Mesendoderm (in vitro differentiated cells): ENCODE results near the gene ITGA11.

ENCODE experiments used
- DNase-seq: peaks from one replicate; pipeline ENCODE4 v3.0.0; 2013
- H2AK5ac ChIP-seq: 2 replicates; pipeline ENCODE4 v1.6.1; 2013; ENCODE audit warnings: low read length, inconsistent platforms
- H2BK120ac ChIP-seq: 2 replicates; pipeline ENCODE4 v1.6.1; 2013; ENCODE audit warnings: low read depth, mild to moderate bottlenecking, low read length, moderate library complexity, mixed read lengths
- H2BK15ac ChIP-seq: replicated peaks from 2 replicates; pipeline ENCODE4 v1.6.1; 2013; ENCODE audit warnings: low read depth, mild to moderate bottlenecking, moderate library complexity
- H2BK5ac ChIP-seq: 2 replicates; pipeline ENCODE4 v1.6.1; 2013; ENCODE audit warnings: low read length, inconsistent platforms
- H3K18ac ChIP-seq: 2 replicates; pipeline ENCODE4 v1.6.1; 2013; ENCODE audit warnings: mild to moderate bottlenecking, low read length, mixed read lengths
- H3K23ac ChIP-seq: one replicate; pipeline ENCODE4 v1.6.1; 2013; ENCODE audit warnings: low read length
- H3K27ac ChIP-seq: 2 replicates; pipeline ENCODE4 v1.5.1; 2013; ENCODE audit warnings: low read depth, mild to moderate bottlenecking, inconsistent platforms, low read length, moderate library complexity
- H3K27me3 ChIP-seq: 2 replicates; pipeline ENCODE4 v1.6.1; 2013; ENCODE audit warnings: low read length, control low read depth, mild to moderate bottlenecking, inconsistent platforms; ENCODE audit not compliant: insufficient read depth, poor library complexity
- H3K36me3 ChIP-seq: 2 replicates; pipeline ENCODE4 v1.6.1; 2013; ENCODE audit warnings: low read length, inconsistent platforms; ENCODE audit not compliant: control insufficient read depth, insufficient read depth
- H3K4ac ChIP-seq: one replicate; pipeline ENCODE4 v1.6.1; 2013; ENCODE audit warnings: low read depth, mild to moderate bottlenecking, low read length, moderate library complexity
- H3K4me1 ChIP-seq: 2 replicates; pipeline ENCODE4 v1.6.1; 2013; ENCODE audit warnings: low read depth, low read length, inconsistent platforms; ENCODE audit not compliant: control insufficient read depth
- H3K4me2 ChIP-seq: 2 replicates; pipeline ENCODE4 v1.6.1; 2013; ENCODE audit warnings: low read length
- H3K4me3 ChIP-seq: 2 replicates; pipeline ENCODE4 v1.5.1; 2013; ENCODE audit warnings: mild to moderate bottlenecking, low read length
- H3K56ac ChIP-seq: one replicate; pipeline ENCODE4 v1.6.1; 2013; ENCODE audit warnings: low read length
- H3K79me1 ChIP-seq: 2 replicates; pipeline ENCODE4 v1.6.1; 2013; ENCODE audit warnings: low read length, inconsistent platforms
- H3K79me2 ChIP-seq: 2 replicates; pipeline ENCODE4 v1.6.1; 2013; ENCODE audit warnings: mild to moderate bottlenecking, low read length; ENCODE audit not compliant: control insufficient read depth, insufficient read depth
- H3K9ac ChIP-seq: 2 replicates; pipeline ENCODE4 v1.6.1; 2013; ENCODE audit warnings: low read length, inconsistent platforms
- H4K5ac ChIP-seq: one replicate; pipeline ENCODE4 v1.6.1; 2013; ENCODE audit warnings: low read length
- H4K8ac ChIP-seq: one replicate; pipeline ENCODE4 v1.6.1; 2013; ENCODE audit warnings: low read depth, mild to moderate bottlenecking, control low read depth, low read length, moderate library complexity
- WGBS: extraction: QIAGEN DNeasy Blood & Tissue Kit; methylation state at CpG from one replicate; pipeline ENCODE4 v1.1.7; 2013; ENCODE audit warnings: low lambda C conversion rate, missing lambda C conversion rate; ENCODE audit not compliant: insufficient coverage; ENCODE audit errors: extremely low coverage; 5-methylcytosine and 5-hydroxymethylcytosine counted together

The ITGA11 gene

DNA sequence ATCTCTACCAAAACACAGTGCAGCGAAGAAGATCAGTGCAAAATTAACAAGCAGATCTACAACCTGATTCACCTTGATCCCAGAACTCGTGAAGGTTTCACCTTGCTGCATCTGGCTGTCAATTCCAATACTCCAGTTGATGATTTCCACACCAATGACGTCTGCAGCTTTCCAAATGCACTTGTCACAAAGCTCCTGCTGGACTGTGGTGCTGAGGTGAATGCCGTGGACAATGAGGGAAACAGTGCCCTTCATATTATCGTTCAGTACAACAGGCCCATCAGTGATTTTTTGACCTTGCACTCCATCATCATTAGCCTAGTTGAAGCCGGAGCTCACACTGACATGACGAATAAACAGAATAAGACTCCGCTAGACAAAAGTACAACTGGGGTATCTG lies 141.2 kb downstream of the ITGA11 start:
- Histone ChIP-seq H3K79me2 (peaks cover 31% of the 10 kb centered on the region), H3K79me1 (peaks cover 7% of the 10 kb centered on the region), H3K36me3 (no peaks in the 10 kb centered on the region), H3K4me3 (no peak overlapping the region), H3K18ac (no peak overlapping the region), H2BK120ac (no peak overlapping the region), H3K4me1 (no peaks in the 10 kb centered on the region), H4K8ac (no peak overlapping the region), H3K4ac (no peak overlapping the region), H3K4me2 (no peak overlapping the region), H3K9ac (no peak overlapping the region), H3K27ac (no peak overlapping the region), H3K27me3 (no peaks in the 10 kb centered on the region), H2BK15ac (no peak overlapping the region), H2AK5ac (no peak overlapping the region), H3K23ac (no peak overlapping the region), H3K56ac (no peak overlapping the region), H4K5ac (no peak overlapping the region), H2BK5ac (no peak overlapping the region)
- WGBS, result no CpG with 5 or more reads among the region's 8 CpGs
- no peak for DNase-seq

DNA sequence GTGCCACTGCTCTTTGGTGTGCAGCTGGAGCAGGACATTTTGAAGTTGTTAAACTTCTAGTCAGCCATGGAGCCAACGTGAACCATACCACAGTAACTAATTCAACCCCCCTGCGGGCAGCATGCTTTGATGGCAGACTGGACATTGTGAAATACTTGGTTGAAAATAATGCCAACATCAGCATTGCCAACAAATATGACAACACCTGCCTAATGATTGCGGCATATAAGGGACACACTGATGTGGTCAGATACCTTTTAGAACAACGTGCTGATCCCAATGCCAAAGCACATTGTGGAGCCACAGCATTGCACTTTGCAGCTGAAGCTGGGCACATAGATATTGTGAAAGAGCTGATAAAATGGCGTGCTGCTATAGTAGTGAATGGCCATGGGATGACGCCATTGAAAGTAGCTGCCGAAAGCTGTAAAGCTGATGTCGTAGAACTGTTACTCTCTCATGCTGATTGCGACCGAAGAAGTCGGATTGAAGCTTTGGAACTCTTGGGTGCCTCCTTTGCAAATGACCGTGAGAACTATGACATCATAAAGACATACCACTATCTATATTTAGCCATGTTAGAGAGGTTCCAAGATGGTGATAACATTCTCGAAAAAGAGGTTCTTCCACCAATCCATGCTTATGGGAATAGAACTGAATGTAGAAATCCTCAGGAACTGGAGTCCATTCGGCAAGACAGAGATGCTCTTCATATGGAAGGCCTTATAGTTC lies 142.2 kb downstream of the ITGA11 start:
- Histone ChIP-seq H4K8ac (no peak overlapping the region), H3K4me1 (no peaks in the 10 kb centered on the region), H3K18ac (no peak overlapping the region), H3K4me3 (no peak overlapping the region), H3K23ac (no peak overlapping the region), H3K56ac (no peak overlapping the region), H3K9ac (no peak overlapping the region), H3K79me2 (peaks cover 40% of the 10 kb centered on the region), H2BK120ac (no peak overlapping the region), H2BK15ac (no peak overlapping the region), H3K4me2 (no peak overlapping the region), H3K27ac (no peak overlapping the region), H2AK5ac (no peak overlapping the region), H3K4ac (no peak overlapping the region), H2BK5ac (no peak overlapping the region), H4K5ac (no peak overlapping the region), H3K36me3 (no peaks in the 10 kb centered on the region), H3K79me1 (peaks cover 7% of the 10 kb centered on the region), H3K27me3 (no peaks in the 10 kb centered on the region)
- no CpG with 5 or more reads among the region's 14 CpGs for WGBS
- no peak for DNase-seq

DNA sequence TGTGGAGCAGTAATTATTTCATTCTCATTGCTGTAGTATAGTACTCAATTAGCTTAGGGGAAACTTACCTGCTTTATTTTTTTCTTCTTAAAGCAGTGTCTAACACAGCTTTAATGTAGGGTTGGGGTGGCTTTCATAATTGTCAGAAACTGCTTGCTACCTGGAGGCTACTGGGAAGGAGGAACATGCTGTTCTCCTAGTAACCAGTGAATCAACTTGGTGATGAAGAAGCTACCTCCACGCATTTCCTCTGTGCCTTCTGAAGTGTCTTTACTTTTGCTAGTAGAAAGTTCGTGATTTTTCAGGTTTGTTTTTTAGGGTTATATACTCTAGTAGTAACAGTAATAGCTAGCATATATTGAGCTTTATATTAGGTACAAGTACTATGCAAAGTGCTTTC lies 142.9 kb downstream of the ITGA11 start:
- Histone ChIP-seq H4K8ac (no peak overlapping the region), H3K4me3 (no peak overlapping the region), H3K79me1 (peaks cover 9% of the 10 kb centered on the region), H4K5ac (no peak overlapping the region), H3K4me2 (no peak overlapping the region), H3K23ac (no peak overlapping the region), H3K4me1 (no peaks in the 10 kb centered on the region), H3K18ac (no peak overlapping the region), H3K27me3 (no peaks in the 10 kb centered on the region), H3K9ac (no peak overlapping the region), H2BK120ac (no peak overlapping the region), H3K56ac (no peak overlapping the region), H2BK15ac (no peak overlapping the region), H2AK5ac (no peak overlapping the region), H3K27ac (no peak overlapping the region), H3K79me2 (peaks cover 43% of the 10 kb centered on the region), H3K36me3 (no peaks in the 10 kb centered on the region), H2BK5ac (no peak overlapping the region), H3K4ac (no peak overlapping the region)
- DNase-seq, result no peak
- WGBS, result no CpG with 5 or more reads among the region's 2 CpGs

DNA sequence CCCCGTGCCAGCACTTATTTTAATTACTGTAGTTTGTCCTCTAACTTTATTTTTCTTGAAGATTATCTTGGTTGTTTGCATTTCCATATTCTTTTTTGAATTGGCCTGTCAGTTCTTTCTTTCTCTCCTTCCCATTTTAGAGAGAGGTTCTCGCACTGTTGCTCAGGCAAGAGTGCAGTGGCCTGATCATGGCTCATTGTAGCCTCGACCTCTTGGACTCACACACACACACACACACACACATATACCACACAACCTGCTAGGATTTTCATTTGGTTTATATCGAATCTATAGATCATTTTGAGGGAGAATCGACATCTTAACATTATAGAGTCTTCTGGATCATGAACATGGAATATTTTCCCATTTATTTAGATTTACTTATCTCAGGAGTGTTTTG lies 145.7 kb downstream of the ITGA11 start:
- WGBS, result no CpG with 5 or more reads among the region's 5 CpGs
- H3K9ac ChIP-seq, result no peak overlapping the region
- no peaks in the 10 kb centered on the region for H3K36me3 ChIP-seq

DNA sequence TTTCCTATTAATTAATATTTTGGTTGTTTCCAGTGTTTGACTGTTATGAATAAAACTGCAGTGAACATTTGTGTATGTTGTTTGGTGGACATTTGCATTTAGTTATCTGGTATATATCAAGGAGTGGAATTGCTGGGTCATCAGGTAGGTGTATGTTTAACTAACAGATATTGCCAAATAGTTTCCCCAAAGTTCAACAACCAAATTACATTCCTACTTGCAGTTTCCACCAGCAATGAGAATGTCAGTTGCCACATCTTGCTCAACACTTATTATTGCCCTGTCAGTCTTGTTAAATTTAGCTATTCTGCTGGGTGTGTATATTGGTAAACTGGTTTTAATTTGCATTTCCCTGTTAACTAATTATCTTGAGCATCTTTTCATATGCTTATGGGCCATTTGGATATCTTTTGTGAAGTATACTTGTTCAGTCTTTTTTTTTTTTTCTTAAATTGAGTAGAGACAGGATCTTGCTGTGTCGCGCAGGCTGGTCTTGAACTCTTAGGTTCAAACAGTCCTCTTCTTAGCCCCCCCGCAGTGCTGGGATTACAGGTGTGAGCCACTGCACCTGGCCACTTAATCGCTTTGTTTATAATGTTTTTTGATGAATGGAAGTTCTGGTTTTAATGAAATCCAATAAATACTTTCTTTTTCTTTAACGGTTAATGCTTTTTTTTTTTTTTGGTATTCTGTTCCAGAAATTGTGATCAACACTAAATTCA lies 146.5 kb downstream of the ITGA11 start:
- H3K79me2 ChIP-seq, result peaks cover 58% of the 10 kb centered on the region
- no CpG with 5 or more reads among the region's 5 CpGs for WGBS
- H3K4me3 ChIP-seq, result no peak overlapping the region
- no peak overlapping the region for H4K5ac ChIP-seq
- H3K18ac ChIP-seq, result no peak overlapping the region
- no peak overlapping the region for H3K23ac ChIP-seq
- H3K4me1 ChIP-seq, result no peaks in the 10 kb centered on the region
- no peak overlapping the region for H3K27ac ChIP-seq
- no peak overlapping the region for H3K4me2 ChIP-seq
- no peaks in the 10 kb centered on the region for H3K36me3 ChIP-seq
- no peak for DNase-seq
- no peak overlapping the region for H2AK5ac ChIP-seq
- no peak overlapping the region for H3K4ac ChIP-seq
- H3K79me1 ChIP-seq, result peaks cover 7% of the 10 kb centered on the region
- no peak overlapping the region for H3K9ac ChIP-seq
- H2BK15ac ChIP-seq, result no peak overlapping the region
- no peak overlapping the region for H2BK120ac ChIP-seq
- H2BK5ac ChIP-seq, result no peak overlapping the region
- H3K27me3 ChIP-seq, result no peaks in the 10 kb centered on the region
- H4K8ac ChIP-seq, result no peak overlapping the region
- H3K56ac ChIP-seq, result no peak overlapping the region

More for the DNA sequence above, 145.7 kb downstream of the ITGA11 start:
- H3K4me2 ChIP-seq, result no peak overlapping the region
- no peak overlapping the region for H3K4ac ChIP-seq
- H3K23ac ChIP-seq, result no peak overlapping the region
- H3K27ac ChIP-seq, result no peak overlapping the region
- no peak for DNase-seq
- no peak overlapping the region for H2AK5ac ChIP-seq
- H3K18ac ChIP-seq, result no peak overlapping the region
- no peak overlapping the region for H2BK15ac ChIP-seq
- H2BK5ac ChIP-seq, result no peak overlapping the region
- H2BK120ac ChIP-seq, result no peak overlapping the region
- peaks cover 9% of the 10 kb centered on the region for H3K79me1 ChIP-seq
- no peaks in the 10 kb centered on the region for H3K27me3 ChIP-seq
- H3K4me1 ChIP-seq, result no peaks in the 10 kb centered on the region
- no peak overlapping the region for H4K5ac ChIP-seq
- H3K79me2 ChIP-seq, result peaks cover 56% of the 10 kb centered on the region
- no peak overlapping the region for H3K4me3 ChIP-seq
- no peak overlapping the region for H3K56ac ChIP-seq
- H4K8ac ChIP-seq, result no peak overlapping the region
